Liver (tissue), 9 donors: ENCODE results near the gene KLK14. TPM values are rescaled to one million over a fixed set of nuclear protein-coding genes. Genes with fewer than 3 reads are reported as not detected.

Experiments used
- DNase-seq: peaks from one replicate; pipeline ENCODE4 v3.0.0-alpha.2; 2017; ENCODE audit warnings: low spot score
- H3K27ac ChIP-seq, 2 donors: one replicate each; pipeline ENCODE4 v1.7.0; 2013; ENCODE audit warnings: inconsistent platforms in 2 of 2, low read length in 2 of 2, control low read depth in 1 of 2, low read depth in 1 of 2, mild to moderate bottlenecking in 1 of 2
- H3K27me3 ChIP-seq, 4 donors: one replicate each; pipeline versions ENCODE4 v1.6.1 to v1.7.0; 2013; ENCODE audit warnings: low read length in 3 of 4, inconsistent platforms in 1 of 4, mild to moderate bottlenecking in 1 of 4, moderate library complexity in 1 of 4; ENCODE audit not compliant: control insufficient read depth in 4 of 4, insufficient read depth in 4 of 4
- H3K36me3 ChIP-seq, 4 donors: one replicate each; pipeline versions ENCODE4 v1.6.1 to v1.7.0; 2013; ENCODE audit warnings: low read length in 3 of 4, mild to moderate bottlenecking in 3 of 4, low read depth in 1 of 4, moderate library complexity in 1 of 4; ENCODE audit not compliant: control insufficient read depth in 4 of 4, insufficient read depth in 3 of 4
- H3K4me1 ChIP-seq, 4 donors: one replicate each; pipeline versions ENCODE4 v1.6.1 to v1.7.0; 2013; ENCODE audit warnings: low read length in 3 of 4, mild to moderate bottlenecking in 3 of 4, moderate library complexity in 1 of 4; ENCODE audit not compliant: control insufficient read depth in 4 of 4, insufficient read depth in 4 of 4
- H3K4me3 ChIP-seq, 3 donors: one replicate each; pipeline versions ENCODE4 v1.6.1 to v1.7.0; 2013; ENCODE audit warnings: low read length in 3 of 3, control low read depth in 1 of 3, low read depth in 1 of 3, mild to moderate bottlenecking in 1 of 3
- H3K9ac ChIP-seq, 2 donors: one replicate each; pipeline ENCODE4 v1.7.0; 2013; ENCODE audit warnings: low read length in 2 of 2, mild to moderate bottlenecking in 2 of 2, moderate library complexity in 2 of 2, control low read depth in 1 of 2, low read depth in 1 of 2
- H3K9me3 ChIP-seq, 4 donors: one replicate each; pipeline versions ENCODE4 v1.6.1 to v1.7.0; 2013; ENCODE audit warnings: low read length in 3 of 4; ENCODE audit not compliant: control insufficient read depth in 4 of 4
- ATF3 ChIP-seq: IDR thresholded peaks from 2 replicates; pipeline ENCODE4 v1.6.1; 2016; ENCODE audit warnings: antibody characterized with exemption
- CTCF ChIP-seq: fragments of 150-350 bp; IDR thresholded peaks from 2 replicates; pipeline ENCODE4 v1.5.1; 2017; ENCODE audit warnings: improper control_type of control experiment, low read depth, low read length; ENCODE audit not compliant: missing input control
- EGR1 ChIP-seq, 2 donors: IDR thresholded peaks; 2 replicates each; pipeline ENCODE4 v1.6.1; 2016 to 2018; ENCODE audit warnings: antibody characterized with exemption in 2 of 2, low read depth in 2 of 2
- FOXA1 ChIP-seq: IDR thresholded peaks from 2 replicates; pipeline ENCODE4 v1.6.1; 2016; ENCODE audit warnings: antibody characterized with exemption
- FOXA2 ChIP-seq: IDR thresholded peaks from 2 replicates; pipeline ENCODE4 v1.6.1; 2016; ENCODE audit warnings: antibody characterized with exemption
- GABPA ChIP-seq, 2 donors: IDR thresholded peaks in 1 of 2; conservative IDR thresholded peaks in 1 of 2; 2 replicates each; pipeline ENCODE4 v1.6.1; 2016; ENCODE audit warnings: antibody characterized with exemption in 2 of 2, mild to moderate bottlenecking in 1 of 2, moderate library complexity in 1 of 2
- HNF4A ChIP-seq, 2 donors: conservative IDR thresholded peaks; 2 replicates each; pipeline ENCODE4 v1.6.1; 2016; ENCODE audit warnings: antibody characterized with exemption in 2 of 2, mild to moderate bottlenecking in 2 of 2
- HNF4G ChIP-seq: IDR thresholded peaks from 2 replicates; pipeline ENCODE4 v1.6.1; 2016; ENCODE audit warnings: antibody characterized with exemption
- JUND ChIP-seq, 2 donors: IDR thresholded peaks; 2 replicates each; pipeline ENCODE4 v1.6.1; 2016; ENCODE audit warnings: antibody characterized with exemption in 2 of 2
- MAX ChIP-seq: IDR thresholded peaks from 2 replicates; pipeline ENCODE4 v1.6.1; 2016; ENCODE audit warnings: antibody characterized with exemption
- NR2F2 ChIP-seq: IDR thresholded peaks from 2 replicates; pipeline ENCODE4 v1.6.1; 2016; ENCODE audit warnings: antibody characterized with exemption
- RAD21 ChIP-seq, 2 donors: IDR thresholded peaks; 2 replicates each; pipeline ENCODE4 v1.6.1; 2016; ENCODE audit warnings: antibody characterized with exemption in 2 of 2, mild to moderate bottlenecking in 2 of 2
- REST ChIP-seq: IDR thresholded peaks from 2 replicates; pipeline ENCODE4 v1.6.1; 2016; ENCODE audit warnings: antibody characterized with exemption, mild to moderate bottlenecking
- RXRA ChIP-seq, 2 donors: IDR thresholded peaks; 2 replicates each; pipeline ENCODE4 v1.6.1; 2017 to 2018; ENCODE audit warnings: antibody characterized with exemption in 2 of 2, mild to moderate bottlenecking in 1 of 2
- SP1 ChIP-seq: IDR thresholded peaks from 2 replicates; pipeline ENCODE4 v1.6.1; 2018; ENCODE audit warnings: antibody characterized with exemption, mild to moderate bottlenecking
- TAF1 ChIP-seq: conservative IDR thresholded peaks from 2 replicates; pipeline ENCODE4 v1.6.1; 2016; ENCODE audit warnings: antibody characterized with exemption, mild to moderate bottlenecking
- YY1 ChIP-seq: IDR thresholded peaks from 2 replicates; pipeline ENCODE4 v1.6.1; 2016; ENCODE audit warnings: antibody characterized with exemption, mild to moderate bottlenecking
- ZBTB33 ChIP-seq: IDR thresholded peaks from 2 replicates; pipeline ENCODE4 v1.6.1; 2016; ENCODE audit warnings: antibody characterized with exemption
- WGBS: extraction: QIAGEN DNeasy Blood & Tissue Kit; methylation state at CpG from one replicate; pipeline ENCODE4 v1.1.7; 2013; 5-methylcytosine and 5-hydroxymethylcytosine counted together
- polyA plus RNA-seq, 2 donors: library from polyadenylated mRNA; stranded (reverse) in 1 of 2; unstranded in 1 of 2; fragments of 200-250 nt in 1 of 2; fragments of >200 nt in 1 of 2; fragmentation: Nextera tagmentation in 1 of 2; extraction: Ambion mirVana in 1 of 2; gene quantifications; one replicate each; pipeline versions ENCODE4 v1.2.1 to v1.2.3, GENCODE V29; 2013 to 2015
- total RNA-seq, 2 donors: library from RNA; depleted of rRNA; stranded (reverse); fragments of >200 nt; gene quantifications; one replicate each; pipeline ENCODE4 v1.2.3, GENCODE V29; 2014
- donor health status: healthy.
- donor health status: healthy.
- donor health status: healthy.
- donor health status: healthy.
- donor health status: healthy.

The KLK14 gene
- total and polyA plus RNA-seq, 4 donors, result 0.06 TPM; not detected in 3

GRCh38 chr19:51091895-51092873 lies 9.5 kb upstream of the KLK14 start:
- TF ChIP-seq TAF1 (no peak), ATF3 (no peak), EGR1 (IDR thresholded peaks at IDR 0.05; ENCODE audit: low read depth in 2 of 2) (no peak), HNF4A (conservative IDR thresholded peaks at IDR 0.05) (no peak), FOXA1 (no peak), GABPA (IDR thresholded peaks at IDR 0.05 in 1 of 2, conservative IDR thresholded peaks at IDR 0.05 in 1 of 2) (no peak), ZBTB33 (no peak), RXRA (IDR thresholded peaks at IDR 0.05) (no peak), MAX (no peak), JUND (IDR thresholded peaks at IDR 0.05) (no peak), SP1 (no peak), REST (no peak), RAD21 (IDR thresholded peaks at IDR 0.05) (no peak), CTCF (no peak), YY1 (no peak), NR2F2 (no peak), FOXA2 (no peak), HNF4G (no peak)
- no peak overlapping the region for H3K27ac ChIP-seq
- WGBS, result 53% methylated on average over 16 of the region's 16 CpGs

More at GRCh38 chr19:51091895-51092873, 9.5 kb upstream of the KLK14 start:
- Histone ChIP-seq H3K27me3 (no peaks in the 10 kb centered on the region), H3K9me3 (no peaks in the 10 kb centered on the region), H3K36me3 (no peaks in the 10 kb centered on the region), H3K9ac (no peak overlapping the region), H3K4me3 (no peak overlapping the region), H3K4me1 (no peaks in the 10 kb centered on the region)
- DNase-seq, result no peak
